Pancreas (tissue), 10 donors: ENCODE measurements around the gene CACNA2D3. TPM values are rescaled to one million over a fixed set of nuclear protein-coding genes. Genes with fewer than 3 reads are reported as not detected.

Experiments
- ATAC-seq, 4 donors: fragments of 200-7000 bp; cut with Tn5 transposase; one replicate each; pipeline versions ENCODE4 v1.8.0 to v1.9.1; 2020; ENCODE audit warnings: mild to moderate bottlenecking in 4 of 4, moderate library complexity in 4 of 4
- DNase-seq, 6 donors: peaks; one replicate each; pipeline ENCODE4 v3.0.0-alpha.2; 2020
- FAIRE-seq: peaks from 2 replicates; lab custom pipeline; 2012; peaks lifted over from hg19 to GRCh38; lab: Jason Lieb, UNC
- H3K27ac ChIP-seq, 4 donors: fragments of 200-600 bp; sonication (generic); 1 replicate in 3 of 4; 2 replicates in 1 of 4; pipeline versions ENCODE4 v1.5.0 to v1.8.0; 2020
- H3K27me3 ChIP-seq, 4 donors: fragments of 200-600 bp; one replicate each; pipeline ENCODE4 v1.8.0; 2021
- H3K36me3 ChIP-seq, 3 donors: fragments of 200-600 bp; sonication (generic) in 1 of 3; one replicate each; pipeline versions ENCODE4 v1.5.0 to v1.8.0; 2020 to 2021
- H3K4me1 ChIP-seq, 3 donors: fragments of 200-600 bp; one replicate each; pipeline ENCODE4 v1.8.0; 2021
- H3K4me3 ChIP-seq, 4 donors: fragments of 200-600 bp; sonication (generic) in 2 of 4; one replicate each; pipeline versions ENCODE4 v1.5.0 to v1.8.0; 2020 to 2021
- H3K9me3 ChIP-seq, 4 donors: fragments of 200-600 bp; one replicate each; pipeline ENCODE4 v1.8.0; 2021
- CTCF ChIP-seq, 4 donors: fragments of 200-600 bp; sonication (generic) in 3 of 4; IDR thresholded peaks; one replicate each; pipeline versions ENCODE4 v1.5.0 to v1.8.0; 2021; ENCODE audit warnings: antibody characterized with exemption in 4 of 4
- WGBS, 2 donors: extraction: QIAGEN DNeasy Blood & Tissue Kit; methylation state at CpG; one replicate each; pipeline ENCODE4 v1.1.7; 2013; 5-methylcytosine and 5-hydroxymethylcytosine counted together
- intact Hi-C, 3 donors: fragments of 100-400 bp; cut with DNase I; formaldehyde crosslinking; loops; one replicate each; pipeline versions ENCODE4 v1.11.1 to v1.14.2; 2022
- polyA plus RNA-seq, 2 donors: library from polyadenylated mRNA; stranded (reverse); fragments of 200-250 nt; gene quantifications; one replicate each; pipeline ENCODE4 v1.2.3, GENCODE V29; 2013
- total RNA-seq, 6 donors: library from RNA; stranded (reverse); fragmentation: NEBNext Ultra II Directional in 4 of 6; extraction: Animal tissue kit (Norgen Biotek cat#: 25700) in 4 of 6; gene quantifications; one replicate each; pipeline versions ENCODE4 v1.2.1 to v1.2.4, GENCODE V29; 2021 to 2023
- donor health status: healthy with polysubstance abuse.
- donor health status: DM: no; HTN: no; CAD: no; lungs with moderate emphysema.
- donor health status: DM: no; HTN: no; CAD: no.
- donor health status: control.
- donor health status: control.
- donor health status: Bipolar disorder and iron deficiency.
- donor health status: DM: yes; HTN: yes; CAD: no.
- donor health status: DM: no; HTN: no; CAD: no.
- donor health status: DM: no; HTN: no; CAD: no.
- donor health status: DM: yes; HTN: yes; CAD: no.

CACNA2D3 gene
- total and polyA plus RNA-seq, 8 donors = 0.19 to 0.75 (median 0.37) TPM; not detected in 2

DNA sequence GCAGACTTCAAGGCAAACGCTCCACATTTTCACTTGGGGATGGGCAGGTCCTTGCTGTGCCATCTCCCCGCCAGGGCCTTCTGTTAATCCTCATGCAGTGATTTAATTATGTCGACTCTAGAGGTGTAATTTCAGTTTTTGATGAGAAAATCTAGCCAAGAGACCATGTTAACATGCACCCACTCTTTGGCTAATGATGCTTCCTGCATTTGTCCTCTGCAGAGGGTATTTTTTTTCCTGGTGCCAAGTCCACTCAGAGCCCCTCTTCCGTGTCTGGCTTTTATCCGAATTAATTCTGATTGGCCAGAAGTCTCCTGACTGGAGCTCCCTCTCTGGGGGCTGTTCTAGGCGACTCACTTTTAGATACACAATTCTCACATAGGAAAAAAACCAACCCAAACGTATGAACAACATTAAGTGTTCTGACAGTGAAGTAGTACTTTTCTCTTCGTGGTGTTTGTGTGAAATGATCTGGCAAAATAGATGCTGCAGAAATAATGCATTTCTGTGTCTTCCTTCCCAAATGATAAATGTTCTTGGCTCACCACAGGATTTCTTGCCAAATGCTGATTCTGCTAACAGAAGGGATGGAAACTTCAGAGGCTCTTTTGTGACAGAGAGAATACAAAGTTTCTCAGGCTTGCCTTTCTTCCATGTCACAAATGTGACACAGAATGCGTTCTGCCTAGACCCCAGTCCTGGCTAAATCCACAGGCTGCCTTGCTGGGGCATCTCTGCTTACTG is 190.0 kb downstream of the CACNA2D3 start:
- no peak overlapping the region for H3K4me3 ChIP-seq
- DNase-seq (no peak), ATAC-seq (no peak), FAIRE-seq (no peak)
- TF ChIP-seq CTCF (IDR thresholded peaks at IDR 0.05) = no peak
- H3K9me3 ChIP-seq = no peaks in the 10 kb centered on the region
- no peaks in the 10 kb centered on the region for H3K36me3 ChIP-seq
- H3K4me1 ChIP-seq = no peaks in the 10 kb centered on the region
- intact Hi-C loops = no loop called here
- WGBS, 2 donors = 67 to 71% methylated on average over 9 of the region's 9 CpGs
- H3K27me3 ChIP-seq = no peaks in the 10 kb centered on the region
- H3K27ac ChIP-seq = no peak overlapping the region

DNA sequence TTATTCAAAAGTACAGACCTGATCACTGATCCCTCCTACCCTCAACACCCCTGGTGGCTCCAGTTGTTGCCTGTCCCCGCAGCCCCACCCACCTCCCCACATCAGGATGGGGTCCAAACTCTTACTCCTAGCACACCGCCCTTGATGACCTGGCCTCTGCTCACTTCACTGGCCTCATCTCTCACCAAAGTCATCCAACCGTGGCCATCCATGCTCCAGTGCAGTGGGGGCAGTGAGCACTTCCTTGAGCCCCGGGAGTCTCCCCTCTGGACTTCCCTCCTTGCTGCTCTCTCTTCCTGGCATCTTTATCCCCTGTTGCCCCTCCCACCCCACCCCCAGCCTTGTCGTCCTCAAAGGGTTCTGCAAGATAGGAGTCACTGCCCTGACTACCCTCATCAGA is 191.1 kb downstream of the CACNA2D3 start:
- Histone ChIP-seq H3K4me3 (no peak overlapping the region), H3K9me3 (no peaks in the 10 kb centered on the region), H3K27ac (no peak overlapping the region), H3K4me1 (no peaks in the 10 kb centered on the region), H3K36me3 (no peaks in the 10 kb centered on the region), H3K27me3 (no peaks in the 10 kb centered on the region)
- intact Hi-C loops = no loop called here
- WGBS, 2 donors = 82 to 85% methylated on average over 5 of the region's 5 CpGs
- DNase-seq (no peak), FAIRE-seq (no peak), ATAC-seq (no peak)
- TF ChIP-seq CTCF (IDR thresholded peaks at IDR 0.05) = no peak

DNA sequence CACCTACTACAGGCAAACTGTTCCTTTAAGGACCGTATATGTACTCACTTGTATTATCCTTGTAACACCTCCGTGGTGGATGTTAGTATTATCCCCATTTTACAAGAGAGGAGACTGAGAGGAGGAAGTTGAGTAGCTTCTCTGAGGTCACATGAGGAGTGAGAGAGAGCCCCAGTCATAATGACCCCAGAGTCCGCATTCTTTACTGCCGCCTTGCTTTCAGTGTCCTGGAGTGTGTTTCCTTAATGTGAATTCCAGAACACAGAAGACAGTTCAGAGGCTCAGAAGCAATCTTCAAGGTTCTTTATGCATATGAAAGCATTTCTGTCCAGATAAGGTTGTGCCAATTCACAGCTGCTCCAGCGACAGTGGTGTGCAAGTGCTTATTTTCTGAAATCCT is 199.2 kb downstream of the CACNA2D3 start:
- DNase-seq (no peak), FAIRE-seq (no peak), ATAC-seq (peak; percentile 11 to 23 (median 20))
- Histone ChIP-seq H3K4me1 (peaks cover 5 to 13% (median 9%) of the 10 kb centered on the region in 3 donors), H3K4me3 (no peak overlapping the region), H3K27ac (no peak overlapping the region), H3K9me3 (no peaks in the 10 kb centered on the region), H3K36me3 (no peaks in the 10 kb centered on the region), H3K27me3 (no peaks in the 10 kb centered on the region)
- WGBS, 2 donors = 45 to 54% methylated on average over 5 of the region's 5 CpGs
- intact Hi-C loops = no loop called here
- no peak for TF ChIP-seq CTCF (IDR thresholded peaks at IDR 0.05)

GRCh38 chr3:54322354-54322753 is 200.0 kb downstream of the CACNA2D3 start:
- H3K36me3 ChIP-seq = no peaks in the 10 kb centered on the region
- ATAC-seq (peak; percentile 98), DNase-seq (peak; percentile 60 to 77 (median 69)), FAIRE-seq (no peak)
- peaks cover 5 to 13% (median 9%) of the 10 kb centered on the region in 3 donors for H3K4me1 ChIP-seq
- H3K27ac ChIP-seq = peak overlapping the region in 3 of 4 donors; percentile 21 to 60 (median 28)
- no peaks in the 10 kb centered on the region for H3K27me3 ChIP-seq
- H3K4me3 ChIP-seq = no peak overlapping the region
- 16 to 21% methylated on average over 3 of the region's 3 CpGs for WGBS, 2 donors
- intact Hi-C loops = no loop called here
- H3K9me3 ChIP-seq = no peaks in the 10 kb centered on the region
- no peak for TF ChIP-seq CTCF (IDR thresholded peaks at IDR 0.05)

- Histone ChIP-seq H3K36me3 (no peaks in the 10 kb centered on the region), H3K27me3 (no peaks in the 10 kb centered on the region), H3K9me3 (no peaks in the 10 kb centered on the region), H3K27ac (no peak overlapping the region), H3K4me1 (peaks cover 5 to 13% (median 9%) of the 10 kb centered on the region in 3 donors), H3K4me3 (no peak overlapping the region)
- no peak for TF ChIP-seq CTCF (IDR thresholded peaks at IDR 0.05)
- ATAC-seq (no peak), DNase-seq (no peak), FAIRE-seq (no peak)
- WGBS, 2 donors = 92% methylated on average over 2 of the region's 2 CpGs
- intact Hi-C loops = no loop called here
Measured at GRCh38 chr3:54324103-54324502, 201.8 kb downstream of the CACNA2D3 start.
